ENCODE data around the gene FKBP5.

DNA sequence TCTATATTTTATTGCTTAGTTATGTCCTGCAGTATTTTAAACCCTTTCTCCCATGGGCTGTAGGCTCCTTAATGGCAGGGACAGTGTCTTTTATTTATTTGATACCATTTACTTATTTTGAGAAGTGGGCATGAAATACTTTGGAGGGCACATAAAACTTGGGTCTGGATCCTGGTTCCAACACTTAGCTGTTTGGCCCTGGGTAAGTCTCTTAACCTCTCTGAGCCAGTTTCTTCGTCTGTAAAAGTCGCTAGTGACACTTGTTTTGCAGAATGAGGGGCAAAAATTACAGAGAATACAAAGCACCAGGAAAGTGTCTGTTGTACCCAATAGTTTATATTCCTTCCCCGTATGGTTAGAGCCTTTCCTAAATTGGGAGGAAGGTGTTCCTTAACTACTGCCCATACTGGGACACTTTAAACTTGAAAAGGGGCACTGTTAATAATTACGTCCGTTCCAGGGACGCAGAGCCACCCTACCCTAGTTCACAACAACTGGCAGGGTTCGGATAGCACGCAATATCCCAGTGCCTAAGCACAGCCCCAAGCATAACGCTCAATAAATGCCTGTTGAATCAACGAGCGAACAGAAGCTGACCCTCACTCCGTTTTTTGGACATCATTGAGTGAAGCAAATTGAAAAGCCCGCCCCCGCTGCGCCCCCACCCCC, 42.2 kb upstream of the FKBP5 start:
- no peak for TF ChIP-seq CTCF (IDR thresholded peaks at IDR 0.05)
- no peak for TF ChIP-seq POLR2A (IDR thresholded peaks at IDR 0.05)
